HepG2 (cell line): Measurements from ENCODE around the gene SKIDA1. TPM values are rescaled to one million over a fixed set of nuclear protein-coding genes. Genes with fewer than 3 reads are reported as not detected.

ENCODE experiments used
- ATAC-seq: fragments of 200-7000 bp; cut with Tn5 transposase; 3 replicates; pipeline ENCODE4 v1.9.1; 2020; ENCODE audit warnings: mild to moderate bottlenecking, moderate library complexity
- BruUV-seq: library from RNA; stranded (reverse); fragments of 400-500 nt; replicated peaks from 2 replicates; lab custom pipeline; 2021; lab: Mats Ljungman, UMichigan
- CTCF ChIA-PET: fragments of 300-600 bp; formaldehyde crosslinking; extraction: SDS; loops from one replicate; lab custom pipeline; 2021; ENCODE audit warnings: low total read pairs, inconsistent platforms, low intra/inter-chr PET ratio; lab: Yijun Ruan, JAX
- POLR2A ChIA-PET: fragments of 350-600 bp; sonication (Branson Sonifier 250); formaldehyde crosslinking; loops from one replicate; lab custom pipeline; 2020; ENCODE audit warnings: antibody characterized with exemption, inconsistent platforms; lab: Yijun Ruan, JAX
- DNase-seq: peaks from one replicate; pipeline ENCODE4 v3.0.0-alpha.2; 2015; ENCODE audit warnings: low spot score
- FAIRE-seq: peaks from 3 replicates; lab custom pipeline; 2011; peaks lifted over from hg19 to GRCh38; lab: Jason Lieb, UNC
- H2AFZ ChIP-seq: one replicate; pipeline ENCODE4 v1.6.1; 2011; ENCODE audit warnings: low read length, inconsistent platforms
- H3K27ac ChIP-seq: fragments of 300-600 bp; 3 replicates; pipeline ENCODE4 v1.8.0; 2011; ENCODE audit warnings: mixed run types, mild to moderate bottlenecking, mixed read lengths, low read length, inconsistent platforms; ENCODE audit not compliant: insufficient read depth; ENCODE audit errors: extremely low read length
- H3K27me3 ChIP-seq, 2 experiments: fragments of 200-600 bp in 1 of 2; 2 replicates in 1 of 2; 3 replicates in 1 of 2; pipeline versions ENCODE4 v1.6.0 to v1.8.0; 2011; ENCODE audit warnings: low read length in 2 of 2, mild to moderate bottlenecking in 2 of 2, moderate library complexity in 2 of 2, inconsistent platforms in 1 of 2; ENCODE audit not compliant: insufficient read depth in 2 of 2, control insufficient read depth in 1 of 2
- H3K36me3 ChIP-seq, 2 experiments: fragments of 200-600 bp in 1 of 2; replicated peaks in 1 of 2; 2 replicates in 1 of 2; 3 replicates in 1 of 2; pipeline versions ENCODE4 v1.5.1 to v1.8.0; 2011; ENCODE audit warnings: low read length in 2 of 2, inconsistent platforms in 1 of 2; ENCODE audit not compliant: insufficient read depth in 2 of 2, control insufficient read depth in 1 of 2
- H3K4me1 ChIP-seq: 2 replicates; pipeline ENCODE4 v1.5.1; 2012; ENCODE audit warnings: low read length, inconsistent platforms; ENCODE audit not compliant: insufficient read depth
- H3K4me2 ChIP-seq: 2 replicates; pipeline ENCODE4 v1.6.0; 2011; ENCODE audit warnings: low read depth, low read length, inconsistent platforms
- H3K4me3 ChIP-seq, 3 experiments: fragments of 200-600 bp in 1 of 3; sonication (generic), shearing (Covaris generic) in 1 of 3; replicated peaks in 1 of 3; 2 replicates each; pipeline ENCODE4 v1.5.1; 2011 to 2016; ENCODE audit warnings: low read length in 3 of 3, inconsistent platforms in 2 of 3, low read depth in 2 of 3, mild to moderate bottlenecking in 2 of 3, control low read depth in 1 of 3, mixed read lengths in 1 of 3; ENCODE audit not compliant: insufficient read depth in 1 of 3
- H3K79me2 ChIP-seq: one replicate; pipeline ENCODE4 v1.6.1; 2011; ENCODE audit warnings: low read length, inconsistent platforms; ENCODE audit not compliant: insufficient read depth
- H3K9ac ChIP-seq: 2 replicates; pipeline ENCODE4 v1.6.0; 2011; ENCODE audit warnings: mild to moderate bottlenecking, low read depth, low read length, inconsistent platforms; ENCODE audit not compliant: insufficient read depth
- H3K9me3 ChIP-seq: 2 replicates; pipeline ENCODE4 v1.5.1; 2012; ENCODE audit warnings: mild to moderate bottlenecking, low read length
- H4K20me1 ChIP-seq: 2 replicates; pipeline ENCODE4 v1.6.0; 2011; ENCODE audit warnings: inconsistent platforms, mild to moderate bottlenecking, low read length, moderate library complexity; ENCODE audit not compliant: insufficient read depth
- AHR ChIP-seq: IDR thresholded peaks from 2 replicates; pipeline ENCODE4 v1.6.1; 2018; ENCODE audit warnings: missing genetic modification reagents, missing compliant biosample characterization
- BHLHE40 ChIP-seq: IDR thresholded peaks from 2 replicates; pipeline ENCODE4 v1.6.1; 2011; ENCODE audit warnings: low read length, improper control_type of control experiment
- BRF2 ChIP-seq: sonication (generic); formaldehyde crosslinking; IDR thresholded peaks from 2 replicates; pipeline ENCODE4 v1.8.1; 2022; ENCODE audit warnings: mild to moderate bottlenecking, missing genetic modification reagents
- ELF1 ChIP-seq: sonication (generic); formaldehyde crosslinking; IDR thresholded peaks from 2 replicates; pipeline ENCODE4 v1.4.0; 2020; ENCODE audit warnings: missing genetic modification reagents
- FOSL2 ChIP-seq: sonication (generic); formaldehyde crosslinking; IDR thresholded peaks from 2 replicates; pipeline ENCODE4 v1.4.0; 2020; ENCODE audit warnings: missing genetic modification reagents
- GZF1 ChIP-seq: sonication (generic); formaldehyde crosslinking; IDR thresholded peaks from 2 replicates; pipeline ENCODE4 v1.5.1; 2020; ENCODE audit warnings: mild to moderate bottlenecking, missing genetic modification reagents
- KLF15 ChIP-seq: sonication (generic); formaldehyde crosslinking; IDR thresholded peaks from 2 replicates; pipeline ENCODE4 v1.8.1; 2023; ENCODE audit warnings: borderline replicate concordance, mild to moderate bottlenecking, inconsistent platforms, missing genetic modification reagents, mixed read lengths
- NCOA2 ChIP-seq: sonication (generic); formaldehyde crosslinking; IDR thresholded peaks from 2 replicates; pipeline ENCODE4 v1.8.0; 2022; ENCODE audit warnings: inconsistent platforms
- PAXIP1 ChIP-seq: sonication (generic); formaldehyde crosslinking; conservative IDR thresholded peaks from 2 replicates; pipeline ENCODE4 v1.4.0; 2020; ENCODE audit warnings: mild to moderate bottlenecking, missing genetic modification reagents, moderate library complexity
- RFX1 ChIP-seq: fragments of 450-650 bp; IDR thresholded peaks from 2 replicates; pipeline ENCODE4 v1.6.1; 2017
- TOPORS ChIP-seq: sonication (generic); formaldehyde crosslinking; IDR thresholded peaks from 2 replicates; pipeline ENCODE4 v1.8.0; 2023; ENCODE audit warnings: mild to moderate bottlenecking, missing genetic modification reagents
- ZBTB25 ChIP-seq: IDR thresholded peaks from 2 replicates; pipeline ENCODE4 v1.6.1; 2018; ENCODE audit warnings: missing genetic modification reagents
- ZKSCAN5 ChIP-seq: sonication (generic); formaldehyde crosslinking; IDR thresholded peaks from 2 replicates; pipeline ENCODE4 v1.5.1; 2020; ENCODE audit warnings: mild to moderate bottlenecking, missing genetic modification reagents
- ZNF180 ChIP-seq: sonication (generic); formaldehyde crosslinking; IDR thresholded peaks from 2 replicates; pipeline ENCODE4 v1.4.0; 2020; ENCODE audit warnings: low read depth, missing genetic modification reagents, borderline replicate concordance
- ZNF263 ChIP-seq: sonication (generic); formaldehyde crosslinking; IDR thresholded peaks from 2 replicates; pipeline ENCODE4 v1.4.0; 2020; ENCODE audit warnings: missing genetic modification reagents
- ZNF30 ChIP-seq: sonication (generic); formaldehyde crosslinking; IDR thresholded peaks from 2 replicates; pipeline ENCODE4 v1.5.0; 2020; ENCODE audit warnings: mild to moderate bottlenecking, missing genetic modification reagents
- ZNF678 ChIP-seq: sonication (generic); formaldehyde crosslinking; IDR thresholded peaks from 2 replicates; pipeline ENCODE4 v1.4.0; 2020; ENCODE audit warnings: mild to moderate bottlenecking, missing genetic modification reagents
- ZNF777 ChIP-seq: sonication (generic); formaldehyde crosslinking; IDR thresholded peaks from 2 replicates; pipeline ENCODE4 v1.4.0; 2020; ENCODE audit warnings: missing genetic modification reagents
- WGBS: methylation state at CpG from one replicate; pipeline ENCODE4 v1.1.6; 2017; ENCODE audit warnings: low lambda C conversion rate; 5-methylcytosine and 5-hydroxymethylcytosine counted together
- in situ Hi-C: cut with HindIII; loops from 2 replicates; pipeline ENCODE4 v1.10.0; 2017; ENCODE audit warnings: low pct_unique_long_range_greater_than_20kb; ENCODE audit not compliant: extremely low pct_ligation_motif_present
- intact Hi-C: fragments of 100-400 bp; cut with micrococcal nuclease; formaldehyde crosslinking; loops from one replicate; pipeline ENCODE4 v1.10.0; 2022; ENCODE audit not compliant: unreplicated experiment
- polyA plus RNA-seq, 8 experiments: library from polyadenylated mRNA; depleted of rRNA in 3 of 8; stranded (reverse) in 7 of 8; unstranded in 1 of 8; fragments of >200 nt; fragmentation: Illumina TruSeq in 4 of 8; extraction: Trizol in 4 of 8; gene quantifications; 2 replicates each; pipeline versions ENCODE4 v1.2.1 to v1.2.3, GENCODE V29; 2011 to 2016; ENCODE audit warnings: low read depth in 4 of 8, missing spikeins in 1 of 8, mixed read lengths in 1 of 8; ENCODE audit not compliant: insufficient read depth in 1 of 8
- total RNA-seq, 5 experiments: library from RNA; depleted of rRNA; stranded (reverse); fragments of >200 nt; fragmentation: Illumina TruSeq; extraction: Trizol; gene quantifications; 2 replicates each; pipeline ENCODE4 v1.2.3, GENCODE V29; 2016; ENCODE audit warnings: low read depth in 1 of 5

Gene SKIDA1
- total and polyA plus RNA-seq, 2 of the 13 experiments (the other 11 are each of a cell fraction or from before 2014, with no cell fraction given), result 0.73 to 1.5 TPM

GRCh38 chr10:21490711-21491105 lies 34.8 kb downstream of the SKIDA1 start (continued):
- TF ChIP-seq ZBTB25 (no peak), AHR (CRISPR knock-in tag) (no peak), ZNF30 (CRISPR knock-in tag) (no peak), NCOA2 (CRISPR knock-in tag) (no peak), ZNF263 (CRISPR knock-in tag) (no peak), ZKSCAN5 (CRISPR knock-in tag) (no peak), ZNF678 (CRISPR knock-in tag) (no peak)

- no peaks in the 10 kb centered on the region for H4K20me1 ChIP-seq
- POLR2A ChIA-PET, result interaction anchor here (1.0 kb wide), 1 partner anchor 8 kb away, joined by 3 read pairs; no protein-coding TSS in a partner anchor
- H3K4me2 ChIP-seq, result no peak overlapping the region
- no peak for DNase-seq
- in situ Hi-C loops (loop anchor here (10.0 to 25.0 kb wide), 2 partner anchors 203 to 465 kb away; no protein-coding TSS in a partner anchor), intact Hi-C loops (loop anchor here (10.0 kb wide), 1 partner anchor 415 kb away; no protein-coding TSS in a partner anchor)
- no peaks in the 10 kb centered on the region; a peak in 1 of 5 replicates for H3K27me3 ChIP-seq
- H3K4me3 ChIP-seq, result no peak overlapping the region
- H3K9me3 ChIP-seq, result no peaks in the 10 kb centered on the region
- no peak overlapping the region for H2AFZ ChIP-seq
- no peak overlapping the region for H3K27ac ChIP-seq
- no peak overlapping the region for H3K9ac ChIP-seq
- H3K36me3 ChIP-seq, result no peaks in the 10 kb centered on the region
- no peak for FAIRE-seq
- 93% methylated on average over 4 of the region's 4 CpGs for WGBS
- BruUV-seq, result no TSS peak
- no peak for ATAC-seq
- H3K4me1 ChIP-seq, result peaks cover 19% of the 10 kb centered on the region
- CTCF ChIA-PET, result no interaction called here
- peaks cover 3% of the 10 kb centered on the region for H3K79me2 ChIP-seq
- TF ChIP-seq GZF1 (CRISPR knock-in tag) (no peak), PAXIP1 (no peak), ZNF777 (CRISPR knock-in tag) (no peak), BHLHE40 (no peak), ZNF180 (no peak), ELF1 (CRISPR knock-in tag) (no peak), FOSL2 (CRISPR knock-in tag) (no peak), TOPORS (CRISPR knock-in tag) (no peak), BRF2 (no peak), KLF15 (CRISPR knock-in tag) (no peak), RFX1 (no peak)
Observed at GRCh38 chr10:21490028-21490710, 35.3 kb downstream of the SKIDA1 start.
